Right lobe of liver (tissue), 6 donors: Measurements from ENCODE around the gene LRRC71. TPM values are rescaled to one million over a fixed set of nuclear protein-coding genes. Genes with fewer than 3 reads are reported as not detected.
A peak's percentile ranks its signal among the peaks of the same experiment; 100 is the strongest.

Experiments used
- ATAC-seq, 4 donors: fragments of 200-7000 bp; cut with Tn5 transposase; one replicate each; pipeline ENCODE4 v1.9.1; 2020; ENCODE audit warnings: mild to moderate bottlenecking in 4 of 4, moderate library complexity in 4 of 4
- DNase-seq, 3 donors: peaks; one replicate each; pipeline ENCODE4 v3.0.0-alpha.2; 2020
- H3K27ac ChIP-seq, 3 donors: fragments of 200-600 bp; one replicate each; pipeline ENCODE4 v1.8.0; 2022
- H3K27me3 ChIP-seq, 2 donors: fragments of 200-600 bp; one replicate each; pipeline ENCODE4 v1.8.0; 2022
- H3K36me3 ChIP-seq, 4 donors: fragments of 200-600 bp; sonication (generic) in 1 of 4; one replicate each; pipeline versions ENCODE4 v1.5.1 to v1.8.0; 2017 to 2022; ENCODE audit warnings: control low read depth in 1 of 4
- H3K4me1 ChIP-seq, 4 donors: fragments of 200-600 bp; sonication (generic) in 1 of 4; one replicate each; pipeline versions ENCODE4 v1.5.1 to v1.8.0; 2017 to 2022; ENCODE audit warnings: control low read depth in 1 of 4
- H3K4me3 ChIP-seq, 3 donors: fragments of 200-600 bp; one replicate each; pipeline ENCODE4 v1.8.0; 2022
- H3K9me3 ChIP-seq, 4 donors: fragments of 200-600 bp; sonication (generic) in 1 of 4; one replicate each; pipeline versions ENCODE4 v1.5.1 to v1.8.0; 2017 to 2022; ENCODE audit warnings: control low read depth in 1 of 4
- CTCF ChIP-seq, 4 donors: fragments of 200-600 bp in 3 of 4; fragments of 450-650 bp in 1 of 4; IDR thresholded peaks; one replicate each; pipeline versions ENCODE4 v1.5.1 to v1.8.0; 2016 to 2022; ENCODE audit warnings: antibody characterized with exemption in 4 of 4, mild to moderate bottlenecking in 2 of 4
- POLR2A ChIP-seq: fragments of 450-650 bp; IDR thresholded peaks from one replicate; pipeline ENCODE4 v1.6.1; 2017; ENCODE audit warnings: antibody characterized with exemption, mild to moderate bottlenecking
- WGBS: methylation state at CpG from one replicate; pipeline ENCODE4 v1.1.6; 2018; ENCODE audit warnings: low coverage, low lambda C conversion rate; ENCODE audit not compliant: insufficient coverage; ENCODE audit errors: missing lambda C conversion rate; 5-methylcytosine and 5-hydroxymethylcytosine counted together
- intact Hi-C, 2 donors: fragments of 100-400 bp; cut with DNase I; formaldehyde crosslinking; loops; one replicate each; pipeline versions ENCODE4 v1.11.2 to v1.14.1; 2022
- total RNA-seq, 6 experiments: library from RNA; depleted of rRNA in 2 of 6; stranded (reverse); fragments of >200 nt in 2 of 6; fragmentation: NEBNext Ultra II Directional in 3 of 6; extraction: Animal tissue kit (Norgen Biotek cat#: 25700) in 3 of 6; gene quantifications; one replicate each; pipeline versions ENCODE4 v1.1.0 to v1.2.4, GENCODE V29; 2016 to 2023
- donor health status: DM: no; HTN: yes; CAD: no.
- donor health status: DM: no; HTN: no; CAD: no.
- donor health status: DM: no; HTN: no; CAD: no.
- donor health status: DM: no; HTN: yes; CAD: no.
- donor health status: DM: no; HTN: yes; CAD: no.

The LRRC71 gene
- total RNA-seq, 6 experiments from 2014 or later: 0.12 to 0.20 TPM; not detected in 4

DNA sequence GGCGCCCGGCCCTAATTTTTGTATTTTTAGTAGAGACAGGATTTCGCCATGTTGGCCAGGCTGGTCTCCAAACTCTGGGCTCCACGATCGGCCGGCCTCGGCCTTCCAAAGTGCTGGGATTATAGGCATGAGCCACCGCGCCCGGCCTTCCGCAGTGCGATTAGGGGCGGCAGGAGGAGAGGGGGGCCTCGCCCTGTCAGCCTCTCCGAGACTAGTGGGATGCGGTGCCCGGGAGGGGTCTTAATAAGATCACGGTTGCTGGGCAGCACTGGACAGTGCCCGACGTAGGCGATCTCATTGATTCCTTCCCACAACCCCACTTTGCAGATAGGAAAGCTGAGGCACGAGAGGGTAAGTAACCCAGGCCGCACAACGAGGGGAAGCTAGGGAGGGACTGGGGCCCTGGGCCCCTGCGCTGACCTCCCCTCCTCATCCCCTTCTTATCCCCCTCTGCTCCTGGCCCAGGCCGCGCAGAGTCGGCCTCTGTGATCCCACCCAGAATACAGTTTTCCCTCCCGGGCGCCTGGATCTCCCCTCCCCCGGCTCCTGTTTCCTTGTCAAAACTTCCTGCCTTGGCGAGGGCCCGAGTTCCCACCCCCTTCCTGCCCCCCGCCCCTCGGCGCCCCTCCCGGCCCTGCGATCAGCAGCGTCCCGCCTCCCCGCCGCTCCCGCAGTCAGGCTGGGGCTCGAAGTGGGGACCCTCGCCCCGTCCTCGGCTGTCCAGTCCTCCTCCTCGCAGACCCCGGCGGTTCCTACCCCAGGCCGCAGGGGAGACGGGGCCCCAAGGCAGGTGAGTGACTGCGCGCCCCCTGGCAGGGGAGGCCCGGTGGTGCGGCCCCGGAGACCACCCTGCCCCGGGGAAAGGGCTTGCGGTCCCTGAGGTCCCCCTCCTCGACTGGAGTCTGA, 27.1 kb upstream of the LRRC71 start, which contains the start of gene PEAR1:
PEAR1 (plus strand) TSS at position 671 of the 906 bp plus-strand sequence. CDS start 10,209 bp downstream, outside the sequence.
- H3K27ac ChIP-seq: peak within 1 kb of the TSS; percentile 76 to 91 (median 77)
- H3K4me1 ChIP-seq: peaks cover 0 to 5% (median 0%) of the 10 kb centered on the region in 4 donors
- H3K36me3 ChIP-seq: no peaks in the 10 kb centered on the region
- 5% methylated on average over 41 of the region's 60 CpGs for WGBS
- H3K9me3 ChIP-seq: no peaks in the 10 kb centered on the region
- DNase-seq (peak in 1 of 3 donors; percentile 69), ATAC-seq (peak; percentile 21 to 28 (median 27))
- H3K27me3 ChIP-seq: peaks cover 0 to 9% of the 10 kb centered on the region in 2 donors
- H3K4me3 ChIP-seq: peak within 1 kb of the TSS; percentile 35 to 51 (median 49)
- intact Hi-C loops: no loop called here
- TF ChIP-seq CTCF (IDR thresholded peaks at IDR 0.05) (no peak), POLR2A (peak; percentile 36)

- DNase-seq: peak in 1 of 3 donors; percentile 21
- TF ChIP-seq CTCF (IDR thresholded peaks at IDR 0.05) (no peak), POLR2A (no peak)
- no peak for ATAC-seq
- Histone ChIP-seq H3K9me3 (no peaks in the 10 kb centered on the region), H3K36me3 (no peaks in the 10 kb centered on the region), H3K27ac (peak overlapping the region; percentile 76 to 91 (median 77)), H3K27me3 (peaks cover 0 to 9% of the 10 kb centered on the region in 2 donors), H3K4me3 (peak overlapping the region; percentile 35 to 51 (median 49)), H3K4me1 (peaks cover 0 to 5% (median 0%) of the 10 kb centered on the region in 4 donors)
- 29% methylated on average over 2 of the region's 5 CpGs for WGBS
- intact Hi-C loops: no loop called here
Observed at GRCh38 chr1:156894001-156894400, 26.4 kb upstream of the LRRC71 start.

GRCh38 chr1:156894711-156895454, 25.5 kb upstream of the LRRC71 start:
- Histone ChIP-seq H3K36me3 (no peaks in the 10 kb centered on the region), H3K27ac (peak overlapping the region; percentile 76 to 91 (median 77)), H3K4me3 (peak overlapping the region; percentile 35 to 51 (median 49)), H3K4me1 (peaks cover 0 to 8% (median 0%) of the 10 kb centered on the region in 4 donors), H3K27me3 (peaks cover 0 to 9% of the 10 kb centered on the region in 2 donors), H3K9me3 (no peaks in the 10 kb centered on the region)
- intact Hi-C loops: no loop called here
- TF ChIP-seq POLR2A: no peak
- TF ChIP-seq CTCF (IDR thresholded peaks at IDR 0.05): no peak
- ATAC-seq: peak in 3 of 4 donors; percentile 1 to 30 (median 12)
- WGBS: 33% methylated on average over 1 of the region's 12 CpGs
- peak in 1 of 3 donors; percentile 46 for DNase-seq

- no peaks in the 10 kb centered on the region for H3K9me3 ChIP-seq
- 62% methylated on average over 4 of the region's 4 CpGs for WGBS
- peaks cover 0 to 9% of the 10 kb centered on the region in 2 donors for H3K27me3 ChIP-seq
- intact Hi-C loops: no loop called here
- no peak overlapping the region for H3K4me3 ChIP-seq
- no peaks in the 10 kb centered on the region for H3K36me3 ChIP-seq
- TF ChIP-seq CTCF (IDR thresholded peaks at IDR 0.05) (no peak), POLR2A (no peak)
- no peak for DNase-seq
- peaks cover 0 to 10% (median 0%) of the 10 kb centered on the region in 4 donors for H3K4me1 ChIP-seq
- H3K27ac ChIP-seq: peak overlapping the region; percentile 76 to 91 (median 77)
- no peak for ATAC-seq
Observed at GRCh38 chr1:156895455-156895812, 25.0 kb upstream of the LRRC71 start.
